ENCODE measurements around the gene NKRF.

The NKRF gene

GRCh38 chrX:119624417-119624816, 18.2 kb upstream of the NKRF start:
- no peaks in the 10 kb centered on the region for H3K9me3 ChIP-seq (ENCODE audit: control insufficient read depth, insufficient read depth, low read depth, low read length)
- CTCF ChIA-PET: interaction anchor here (1.0 kb wide), 1 partner anchor 21 kb away, joined by 4 read pairs; no protein-coding TSS in a partner anchor
- H3K4me1 ChIP-seq (ENCODE audit: control insufficient read depth, insufficient read depth, low read length): peaks cover 4% of the 10 kb centered on the region; the same call in 1 of the 2 replicates
- H3K27ac ChIP-seq (ENCODE audit: extremely low read depth, low read depth, low read length): no peak overlapping the region
- H3K36me3 ChIP-seq (ENCODE audit: control insufficient read depth in 2 of 2, insufficient read depth in 1 of 2, low read length in 2 of 2): peaks cover 3 to 14% of the 10 kb centered on the region in 2 experiments; a peak in 2 of 3 replicates
- TF ChIP-seq PRDM4 (tag by site-specific recombination; IDR thresholded peaks at IDR 0.05) (peak; percentile 70), ZNF830 (tag by site-specific recombination; IDR thresholded peaks at IDR 0.05; ENCODE audit: low read depth) (no peak)
- no peak overlapping the region for H3K4me3 ChIP-seq (ENCODE audit: low read depth, low read length)
- POLR2A ChIA-PET: interaction anchor here (0.7 kb wide), 1 partner anchor 17 kb away, joined by 3 read pairs; no protein-coding TSS in a partner anchor

- no peak overlapping the region for H3K4me3 ChIP-seq (ENCODE audit: low read depth, low read length)
- peaks cover 0 to 8% of the 10 kb centered on the region in 2 experiments; a peak in 2 of 3 replicates for H3K36me3 ChIP-seq (ENCODE audit: control insufficient read depth in 2 of 2, insufficient read depth in 1 of 2, low read length in 2 of 2)
- H3K4me1 ChIP-seq (ENCODE audit: control insufficient read depth, insufficient read depth, low read length): peaks cover 4% of the 10 kb centered on the region; the same call in 1 of the 2 replicates
- H3K9me3 ChIP-seq (ENCODE audit: control insufficient read depth, insufficient read depth, low read depth, low read length): no peaks in the 10 kb centered on the region
- POLR2A ChIA-PET: no interaction called here
- CTCF ChIA-PET: interaction anchor here (1.0 kb wide), 1 partner anchor 76 kb away, joined by 4 read pairs; no protein-coding TSS in a partner anchor
- H3K27ac ChIP-seq (ENCODE audit: extremely low read depth, low read depth, low read length): no peak overlapping the region
- TF ChIP-seq ZEB2 (tag by site-specific recombination; IDR thresholded peaks at IDR 0.05): 0 out of 2 replicates have a peak, but pooled peaks have one; percentile 29
- TF ChIP-seq ZNF211 (tag by site-specific recombination; IDR thresholded peaks at IDR 0.05; ENCODE audit: low read depth): no peak
- no peak for TF ChIP-seq ZNF366 (tag by site-specific recombination; conservative IDR thresholded peaks at IDR 0.05)
- peak; percentile 62; the same call in 1 of the 2 replicates for TF ChIP-seq MZF1 (tag by site-specific recombination; IDR thresholded peaks at IDR 0.05; ENCODE audit: borderline replicate concordance)
- TF ChIP-seq ZNF473 (tag by site-specific recombination; IDR thresholded peaks at IDR 0.05): no peak
- no peak for TF ChIP-seq ZNF529 (tag by site-specific recombination; IDR thresholded peaks at IDR 0.05; ENCODE audit: insufficient replicate concordance)
- TF ChIP-seq ZNF248 (tag by site-specific recombination; IDR thresholded peaks at IDR 0.05): no peak
- no peak for TF ChIP-seq SP3 (tag by site-specific recombination; IDR thresholded peaks at IDR 0.05)
- no peak for TF ChIP-seq ATF2 (tag by site-specific recombination; IDR thresholded peaks at IDR 0.05; ENCODE audit: low read depth)
- no peak for TF ChIP-seq ZBTB1 (tag by site-specific recombination; IDR thresholded peaks at IDR 0.05)
- TF ChIP-seq ZNF626 (tag by site-specific recombination; IDR thresholded peaks at IDR 0.05): no peak
- no peak for TF ChIP-seq ZNF37A (tag by site-specific recombination; IDR thresholded peaks at IDR 0.05)
- TF ChIP-seq ZNF776 (tag by site-specific recombination; IDR thresholded peaks at IDR 0.05; ENCODE audit: borderline replicate concordance): no peak
- no peak for TF ChIP-seq CTCF (tag by site-specific recombination; IDR thresholded peaks at IDR 0.05)
- TF ChIP-seq ZNF175 (tag by site-specific recombination; IDR thresholded peaks at IDR 0.05): no peak
- no peak for TF ChIP-seq ZNF398 (tag by site-specific recombination; IDR thresholded peaks at IDR 0.05)
- peak; percentile 58; the same call in 1 of the 2 replicates for TF ChIP-seq ZSCAN30 (tag by site-specific recombination; IDR thresholded peaks at IDR 0.05)
- TF ChIP-seq ZNF501 (tag by site-specific recombination; IDR thresholded peaks at IDR 0.05): no peak
- TF ChIP-seq ZBTB10 (tag by site-specific recombination; IDR thresholded peaks at IDR 0.05): no peak
These were observed 16.4 kb upstream of the NKRF start for GRCh38 chrX:119622356-119623232.

Measured in HEK293 (cell line).